H1 (cell line): Measurements from ENCODE around the gene RGL1. TPM values are rescaled to one million over a fixed set of nuclear protein-coding genes. Genes with fewer than 3 reads are reported as not detected.

Source experiments
- CTCF ChIA-PET: fragments of 300-600 bp; sonication (Branson Sonifier 250); formaldehyde crosslinking; loops from one replicate; lab custom pipeline; 2021; ENCODE audit not compliant: partially characterized antibody; lab: Charles Lee
- POLR2A ChIA-PET: fragments of 300-600 bp; sonication (Branson Sonifier 250); formaldehyde crosslinking; loops from one replicate; lab custom pipeline; 2021; ENCODE audit warnings: inconsistent platforms; ENCODE audit not compliant: partially characterized antibody; lab: Charles Lee
- DNase-seq, 2 experiments: peaks; one replicate each; pipeline versions ENCODE4 v3.0.0 to v3.0.0-alpha.2; 2010 to 2022; ENCODE audit warnings: low spot score in 2 of 2, low read depth in 1 of 2, mixed read lengths in 1 of 2
- FAIRE-seq: peaks from 2 replicates; lab custom pipeline; 2011; peaks lifted over from hg19 to GRCh38; lab: Jason Lieb, UNC
- H2AFZ ChIP-seq: 2 replicates; pipeline ENCODE4 v1.8.1; 2012; ENCODE audit warnings: low read length, inconsistent platforms
- H2AK5ac ChIP-seq: 2 replicates; pipeline ENCODE4 v1.6.1; 2013; ENCODE audit warnings: low read depth, low read length
- H2BK120ac ChIP-seq: replicated peaks from 2 replicates; pipeline ENCODE3; 2013; ENCODE audit warnings: low read depth, low read length, inconsistent platforms
- H2BK12ac ChIP-seq: 2 replicates; pipeline ENCODE4 v1.6.1; 2013; ENCODE audit warnings: low read depth, low read length
- H2BK15ac ChIP-seq: 2 replicates; pipeline ENCODE4 v1.6.1; 2013; ENCODE audit warnings: low read length
- H2BK20ac ChIP-seq: 2 replicates; pipeline ENCODE4 v1.6.1; 2013; ENCODE audit warnings: low read length
- H2BK5ac ChIP-seq: 2 replicates; pipeline ENCODE4 v1.6.1; 2013; ENCODE audit warnings: low read depth, low read length
- H3K14ac ChIP-seq: 2 replicates; pipeline ENCODE4 v1.6.1; 2013; ENCODE audit warnings: inconsistent platforms; ENCODE audit not compliant: insufficient read length
- H3K18ac ChIP-seq: 2 replicates; pipeline ENCODE4 v1.6.1; 2013; ENCODE audit warnings: low read length; ENCODE audit errors: extremely low read depth
- H3K23ac ChIP-seq: 2 replicates; pipeline ENCODE4 v1.6.1; 2013; ENCODE audit warnings: inconsistent platforms; ENCODE audit not compliant: insufficient read length
- H3K23me2 ChIP-seq: 2 replicates; pipeline ENCODE4 v1.6.1; 2013; ENCODE audit warnings: low read depth, low read length
- H3K27ac ChIP-seq: 2 replicates; pipeline ENCODE4 v1.6.1; 2011; ENCODE audit warnings: low read depth, low read length, inconsistent platforms
- H3K27me3 ChIP-seq, 4 experiments: replicated peaks in 1 of 4; 1 replicate in 1 of 4; 2 replicates in 3 of 4; pipeline versions ENCODE4 v1.6.1 to v1.8.1; 2011 to 2013; ENCODE audit warnings: low read length in 3 of 4, mild to moderate bottlenecking in 3 of 4, inconsistent platforms in 2 of 4, mixed read lengths in 2 of 4, moderate library complexity in 1 of 4; ENCODE audit not compliant: control insufficient read depth in 3 of 4, insufficient read depth in 3 of 4; ENCODE audit errors: extremely low read depth in 1 of 4
- H3K36me3 ChIP-seq, 4 experiments: 2 replicates each; pipeline versions ENCODE4 v1.6.1 to v1.8.1; 2011 to 2013; ENCODE audit warnings: mild to moderate bottlenecking in 4 of 4, low read length in 3 of 4, moderate library complexity in 2 of 4, control low read depth in 1 of 4, inconsistent platforms in 1 of 4; ENCODE audit not compliant: insufficient read depth in 4 of 4, control insufficient read depth in 2 of 4
- H3K4ac ChIP-seq: replicated peaks from 2 replicates; pipeline ENCODE3; 2013; ENCODE audit warnings: low read length, low read depth, mixed read lengths, inconsistent platforms; ENCODE audit not compliant: insufficient read length
- H3K4me1 ChIP-seq, 4 experiments: replicated peaks in 1 of 4; 1 replicate in 1 of 4; 2 replicates in 3 of 4; pipeline versions ENCODE4 v1.6.1 to v1.8.1; 2011 to 2013; ENCODE audit warnings: low read length in 3 of 4, inconsistent platforms in 2 of 4, mixed read lengths in 1 of 4; ENCODE audit not compliant: insufficient read depth in 4 of 4, control insufficient read depth in 3 of 4
- H3K4me2 ChIP-seq, 2 experiments: 2 replicates each; pipeline versions ENCODE4 v1.6.1 to v1.8.1; 2011 to 2013; ENCODE audit warnings: low read depth in 2 of 2, low read length in 2 of 2, control low read depth in 1 of 2, inconsistent platforms in 1 of 2, mild to moderate bottlenecking in 1 of 2; ENCODE audit not compliant: insufficient read depth in 1 of 2
- H3K4me3 ChIP-seq, 4 experiments: fragments of 200-600, 300-600 bp in 1 of 4; sonication (generic), shearing (Covaris generic), sonication (Bioruptor Twin) in 1 of 4; 2 replicates each; pipeline versions ENCODE4 v1.5.1 to v1.8.1; 2011 to 2016; ENCODE audit warnings: low read length in 4 of 4, low read depth in 3 of 4, control low read depth in 2 of 4, inconsistent platforms in 2 of 4, mild to moderate bottlenecking in 2 of 4, mixed read lengths in 1 of 4, moderate library complexity in 1 of 4; ENCODE audit not compliant: insufficient read depth in 2 of 4; ENCODE audit errors: extremely low read depth in 1 of 4
- H3K56ac ChIP-seq: replicated peaks from 2 replicates; pipeline ENCODE3; 2013; ENCODE audit warnings: low read depth, mild to moderate bottlenecking, mixed read lengths, low read length, inconsistent platforms; ENCODE audit not compliant: insufficient read length
- H3K79me1 ChIP-seq: 2 replicates; pipeline ENCODE4 v1.6.1; 2013; ENCODE audit warnings: low read depth, low read length, control low read depth
- H3K79me2 ChIP-seq, 2 experiments: 2 replicates each; pipeline versions ENCODE4 v1.6.1 to v1.8.1; 2012 to 2013; ENCODE audit warnings: low read length in 2 of 2, mild to moderate bottlenecking in 2 of 2, inconsistent platforms in 1 of 2; ENCODE audit not compliant: insufficient read depth in 2 of 2, control insufficient read depth in 1 of 2
- H3K9ac ChIP-seq, 4 experiments: replicated peaks in 1 of 4; 1 replicate in 1 of 4; 2 replicates in 3 of 4; pipeline versions ENCODE4 v1.6.1 to v1.8.1; 2011 to 2013; ENCODE audit warnings: low read depth in 3 of 4, low read length in 3 of 4, control low read depth in 2 of 4, mild to moderate bottlenecking in 2 of 4, moderate library complexity in 2 of 4, inconsistent platforms in 1 of 4; ENCODE audit errors: extremely low read depth in 1 of 4
- H3K9me3 ChIP-seq, 2 experiments: 2 replicates each; pipeline versions ENCODE4 v1.6.1 to v1.8.1; 2012 to 2013; ENCODE audit warnings: mild to moderate bottlenecking in 2 of 2, moderate library complexity in 2 of 2, control low read depth in 1 of 2, inconsistent platforms in 1 of 2, low read depth in 1 of 2, low read length in 1 of 2, mixed read lengths in 1 of 2; ENCODE audit not compliant: insufficient read depth in 2 of 2
- H4K20me1 ChIP-seq, 2 experiments: replicated peaks in 1 of 2; 2 replicates each; pipeline versions ENCODE3 to v1.8.1; 2011 to 2013; ENCODE audit warnings: inconsistent platforms in 2 of 2, low read length in 2 of 2, mild to moderate bottlenecking in 1 of 2; ENCODE audit not compliant: insufficient read depth in 2 of 2, control insufficient read depth in 1 of 2
- H4K5ac ChIP-seq: 2 replicates; pipeline ENCODE4 v1.6.1; 2013; ENCODE audit warnings: low read length, low read depth, mixed read lengths, inconsistent platforms; ENCODE audit not compliant: insufficient read length
- H4K8ac ChIP-seq: 2 replicates; pipeline ENCODE4 v1.8.0; 2013; ENCODE audit warnings: mild to moderate bottlenecking, moderate library complexity, low read length, inconsistent platforms; ENCODE audit not compliant: insufficient read depth; ENCODE audit errors: extremely low read depth
- H4K91ac ChIP-seq: replicated peaks from 2 replicates; pipeline ENCODE3; 2013; ENCODE audit warnings: low read length, mixed read lengths, inconsistent platforms; ENCODE audit not compliant: insufficient read length
- BACH1 ChIP-seq: IDR thresholded peaks from 2 replicates; pipeline ENCODE4 v1.6.1; 2012; ENCODE audit warnings: low read length, improper control_type of control experiment
- EP300 ChIP-seq, 2 experiments: IDR thresholded peaks; 1 replicate in 1 of 2; 2 replicates in 1 of 2; pipeline ENCODE4 v1.6.1; 2011 to 2012; ENCODE audit warnings: low read depth in 2 of 2, low read length in 2 of 2, mild to moderate bottlenecking in 2 of 2, borderline replicate concordance in 1 of 2, inconsistent platforms in 1 of 2, moderate library complexity in 1 of 2
- GTF2F1 ChIP-seq: IDR thresholded peaks from 2 replicates; pipeline ENCODE4 v1.6.1; 2012; ENCODE audit warnings: low read depth, low read length, improper control_type of control experiment, borderline replicate concordance
- SP1 ChIP-seq: IDR thresholded peaks from 2 replicates; pipeline ENCODE4 v1.6.1; 2011; ENCODE audit warnings: low read depth, low read length
- WGBS, 2 experiments: shearing (Covaris generic) in 1 of 2; methylation state at CpG; one replicate each; pipeline versions ENCODE4 v1.1.6 to v1.1.7; 2013 to 2015; ENCODE audit warnings: low lambda C conversion rate in 2 of 2, mixed read lengths in 2 of 2, inconsistent platforms in 1 of 2, low coverage in 1 of 2, missing lambda C conversion rate in 1 of 2; ENCODE audit not compliant: insufficient replicate concordance in 2 of 2, insufficient coverage in 1 of 2, insufficient read length in 1 of 2; ENCODE audit errors: extremely low coverage in 1 of 2, missing lambda C conversion rate in 1 of 2; 5-methylcytosine and 5-hydroxymethylcytosine counted together
- polyA plus RNA-seq, 7 experiments: library from polyadenylated mRNA; depleted of rRNA in 3 of 7; stranded (reverse) in 5 of 7; unstranded in 2 of 7; fragments of >200 nt in 5 of 7; fragments of 200-250 nt in 2 of 7; gene quantifications; 1 replicate in 5 of 7; 2 replicates in 1 of 7; 4 replicates in 1 of 7; pipeline versions ENCODE4 v1.2.1 to v1.2.3, GENCODE V29; 2011 to 2013; ENCODE audit warnings: missing spikeins in 2 of 7, mixed read lengths in 2 of 7
- total RNA-seq: library from RNA; stranded (reverse); fragmentation: NEBNext Ultra II Directional; extraction: Animal tissue kit (Norgen Biotek cat#: 25700); gene quantifications from 2 replicates; pipeline ENCODE4 v1.2.1, GENCODE V29; 2021

RGL1 gene
- total and polyA plus RNA-seq, 2 of the 8 experiments (the other 6 are each of a cell fraction or from before 2014, with no cell fraction given) = 0.98 to 2.4 TPM

DNA sequence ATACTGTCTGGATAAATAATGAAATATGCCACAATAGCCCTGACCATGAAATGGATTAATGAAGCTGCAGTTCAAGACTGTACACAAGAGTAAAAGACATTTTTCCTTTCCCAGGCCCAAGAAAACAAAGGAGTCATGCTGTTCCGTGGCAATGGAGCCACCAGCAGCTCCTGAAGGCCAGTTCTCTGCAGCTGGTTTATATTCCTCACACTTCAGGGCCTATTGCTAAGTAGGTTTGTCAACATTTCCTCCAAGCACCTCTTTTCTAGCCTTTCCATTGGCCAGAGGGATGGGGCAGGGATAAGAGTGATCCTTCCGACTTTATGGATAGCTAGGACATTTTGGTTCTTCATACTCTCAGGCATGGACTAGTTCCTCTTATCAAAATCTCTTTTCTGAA lies 24.2 kb upstream of the RGL1 start:
- POLR2A ChIA-PET = no interaction called here
- 88% methylated on average over 2 of the region's 2 CpGs; no CpG with 5 or more reads in 1 of the 2 experiments for WGBS, 2 experiments

More for the DNA sequence above, 24.2 kb upstream of the RGL1 start:
- Histone ChIP-seq H4K20me1 (no peaks in the 10 kb centered on the region), H3K27me3 (no peaks in the 10 kb centered on the region), H3K79me2 (no peaks in the 10 kb centered on the region), H3K4me2 (no peak overlapping the region), H2BK120ac (no peak overlapping the region), H4K91ac (no peak overlapping the region), H4K5ac (no peak overlapping the region), H2BK5ac (no peak overlapping the region), H3K23me2 (no peaks in the 10 kb centered on the region), H2BK12ac (no peak overlapping the region), H3K36me3 (no peaks in the 10 kb centered on the region), H2AK5ac (no peak overlapping the region), H3K56ac (no peak overlapping the region), H3K79me1 (no peaks in the 10 kb centered on the region), H3K9ac (no peak overlapping the region), H3K27ac (no peak overlapping the region), H3K4me1 (peaks cover 0 to 3% (median 0%) of the 10 kb centered on the region in 4 experiments; a peak in 1 of 7 replicates), H2BK20ac (no peak overlapping the region), H3K4ac (no peak overlapping the region), H3K4me3 (no peak overlapping the region), H3K23ac (no peak overlapping the region), H3K18ac (no peak overlapping the region), H3K14ac (no peak overlapping the region), H2BK15ac (no peak overlapping the region), H2AFZ (no peak overlapping the region), H4K8ac (no peak overlapping the region), H3K9me3 (no peaks in the 10 kb centered on the region)
- FAIRE-seq (no peak), DNase-seq (no peak)
- TF ChIP-seq SP1 (no peak), GTF2F1 (no peak), BACH1 (no peak), EP300 (IDR thresholded peaks at IDR 0.05; ENCODE audit: borderline replicate concordance in 1 of 2, low read depth in 2 of 2, low read length in 2 of 2) (no peak)
- CTCF ChIA-PET = interaction anchor here (0.6 to 1.2 kb wide), 2 partner anchors 55 to 126 kb away, joined by 3 read pairs; no protein-coding TSS in a partner anchor
